ENCODE data around the gene ALK.

Gene ALK

DNA sequence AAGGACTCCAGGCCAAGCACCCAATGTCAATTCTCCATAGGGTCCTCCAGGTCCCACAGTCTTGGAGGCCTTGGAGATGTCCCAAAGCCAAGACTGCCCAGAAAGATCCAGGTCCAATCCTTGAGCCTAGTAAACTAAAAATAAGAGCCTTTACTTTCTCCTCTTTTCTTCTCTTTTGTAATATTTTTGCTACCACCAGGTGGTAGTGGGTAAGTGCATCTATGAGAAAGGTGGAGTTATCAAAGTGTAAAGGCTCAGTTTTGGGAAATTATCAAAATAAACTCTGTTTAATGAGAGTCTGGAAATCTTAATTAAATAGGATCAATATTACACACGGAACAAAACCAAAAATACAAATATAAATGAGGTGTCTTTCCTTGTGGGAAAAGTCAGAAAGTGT, 276.4 kb downstream of the ALK start:
- DNase-seq (ENCODE audit: low spot score): no peak

- no peak for DNase-seq (ENCODE audit: low spot score)
Observed at GRCh38 chr2:29643196-29643595, 278.2 kb downstream of the ALK start.

DNA sequence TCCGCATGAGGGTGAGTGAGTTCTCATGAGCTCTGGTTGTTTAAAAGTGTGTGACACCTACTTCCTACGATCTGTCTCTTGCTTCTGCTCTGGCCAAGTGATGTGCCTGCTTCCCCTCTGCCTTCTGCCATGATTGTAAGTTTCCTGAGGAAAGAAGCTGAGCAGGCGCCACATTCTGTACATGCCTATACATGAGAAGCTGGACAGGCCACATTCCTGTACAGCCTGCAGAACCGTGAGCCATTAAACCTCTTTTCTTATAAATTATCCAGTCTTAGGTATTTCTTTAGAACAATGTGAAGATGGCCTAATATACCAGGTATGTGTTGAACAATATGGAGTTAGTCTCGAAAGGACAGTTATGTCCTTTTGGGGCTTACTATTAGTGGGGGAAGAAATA, 281.0 kb downstream of the ALK start:
- no peak for DNase-seq (ENCODE audit: low spot score)

DNA sequence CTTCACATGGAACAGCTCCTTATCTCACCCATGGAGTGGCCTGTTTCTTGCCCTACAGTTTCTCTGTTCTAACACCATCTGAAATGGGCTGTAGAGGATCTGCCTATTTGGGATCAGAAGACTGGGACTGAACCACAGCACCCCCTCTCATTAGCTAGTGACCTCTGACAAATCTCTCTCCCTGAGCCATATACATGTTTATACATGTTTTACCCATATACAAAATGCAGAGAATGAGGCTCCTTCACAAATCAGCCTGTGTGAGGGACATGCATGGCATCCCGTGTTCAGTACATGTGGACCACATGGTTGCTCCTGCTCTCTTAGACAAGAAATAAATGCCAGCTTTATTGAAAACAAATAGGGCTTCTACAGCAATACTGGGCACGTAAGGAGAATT, 282.7 kb downstream of the ALK start:
- DNase-seq (ENCODE audit: low spot score): no peak

- DNase-seq (ENCODE audit: low spot score): no peak
Observed at GRCh38 chr2:29634916-29635315, 286.5 kb downstream of the ALK start.

GRCh38 chr2:29632018-29632417, 289.4 kb downstream of the ALK start:
- peak; percentile 20 for DNase-seq (ENCODE audit: low spot score)

DNA sequence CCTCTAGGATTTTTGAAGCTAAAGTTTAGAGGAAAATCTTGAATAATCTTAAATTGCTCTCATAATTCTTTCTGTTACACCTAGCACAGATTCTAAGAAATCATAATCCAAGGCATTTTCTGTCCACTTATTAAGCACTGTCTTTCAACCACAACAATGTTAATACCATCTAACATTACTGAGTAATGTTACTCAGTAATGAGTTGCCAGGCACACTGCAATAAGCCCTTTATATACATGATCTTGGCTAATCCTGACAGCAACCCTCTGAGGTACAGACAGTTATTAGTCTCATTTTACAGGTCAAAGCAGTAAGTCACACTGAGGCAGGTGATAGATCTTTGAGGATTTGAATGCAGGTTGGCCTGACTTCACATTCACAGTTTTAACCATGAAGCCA, 291.9 kb downstream of the ALK start:
- no peak for DNase-seq (ENCODE audit: low spot score)

- no peak for DNase-seq (ENCODE audit: low spot score)
Observed at GRCh38 chr2:29628862-29629261, 292.5 kb downstream of the ALK start.

DNA sequence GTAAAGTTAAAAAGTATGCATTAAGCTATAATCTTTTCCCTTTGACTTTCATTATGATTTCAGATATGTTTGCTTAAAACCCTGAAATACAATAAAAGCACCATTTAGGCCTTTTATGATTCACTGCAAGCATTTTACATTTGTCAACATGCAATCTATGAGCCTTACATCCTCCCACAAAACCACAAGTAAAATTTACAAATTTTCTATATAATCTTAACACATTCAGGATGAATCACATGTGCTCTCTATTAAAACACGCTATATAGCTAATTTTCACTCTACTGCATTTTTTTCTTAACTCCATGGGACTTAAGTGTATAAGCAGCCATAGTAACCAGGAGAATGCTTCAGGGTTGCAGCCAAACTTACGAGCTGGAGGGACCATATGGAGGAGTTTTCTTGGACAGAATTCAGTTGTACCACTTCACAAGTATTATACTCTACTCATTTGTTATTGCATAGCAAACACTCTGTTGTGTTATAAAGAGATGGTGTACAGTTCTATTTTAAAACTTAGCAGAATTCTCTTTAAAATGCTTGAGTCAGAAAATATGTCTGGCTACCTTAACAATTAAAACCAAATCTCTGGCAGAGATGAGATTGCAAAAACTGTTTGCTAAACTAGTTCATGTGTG, 293.2 kb downstream of the ALK start:
- DNase-seq (ENCODE audit: low spot score): no peak

GRCh38 chr2:29627279-29627711, 294.1 kb downstream of the ALK start:
- DNase-seq (ENCODE audit: low spot score): peak; percentile 31

GRCh38 chr2:29620890-29621289, 300.5 kb downstream of the ALK start:
- DNase-seq (ENCODE audit: low spot score): no peak

- no peak for DNase-seq (ENCODE audit: low spot score)
Observed at GRCh38 chr2:29619689-29620088, 301.7 kb downstream of the ALK start.

GRCh38 chr2:29618024-29618423, 303.4 kb downstream of the ALK start:
- DNase-seq (ENCODE audit: low spot score): no peak

- DNase-seq (ENCODE audit: low spot score): no peak
Observed at GRCh38 chr2:29617351-29617750, 304.0 kb downstream of the ALK start.

- DNase-seq (ENCODE audit: low spot score): no peak
Observed at GRCh38 chr2:29616569-29616968, 304.8 kb downstream of the ALK start.

GRCh38 chr2:29615841-29616240, 305.5 kb downstream of the ALK start:
- no peak for DNase-seq (ENCODE audit: low spot score)

- no peak for DNase-seq (ENCODE audit: low spot score)
Observed at GRCh38 chr2:29615183-29615582, 306.2 kb downstream of the ALK start.

DNA sequence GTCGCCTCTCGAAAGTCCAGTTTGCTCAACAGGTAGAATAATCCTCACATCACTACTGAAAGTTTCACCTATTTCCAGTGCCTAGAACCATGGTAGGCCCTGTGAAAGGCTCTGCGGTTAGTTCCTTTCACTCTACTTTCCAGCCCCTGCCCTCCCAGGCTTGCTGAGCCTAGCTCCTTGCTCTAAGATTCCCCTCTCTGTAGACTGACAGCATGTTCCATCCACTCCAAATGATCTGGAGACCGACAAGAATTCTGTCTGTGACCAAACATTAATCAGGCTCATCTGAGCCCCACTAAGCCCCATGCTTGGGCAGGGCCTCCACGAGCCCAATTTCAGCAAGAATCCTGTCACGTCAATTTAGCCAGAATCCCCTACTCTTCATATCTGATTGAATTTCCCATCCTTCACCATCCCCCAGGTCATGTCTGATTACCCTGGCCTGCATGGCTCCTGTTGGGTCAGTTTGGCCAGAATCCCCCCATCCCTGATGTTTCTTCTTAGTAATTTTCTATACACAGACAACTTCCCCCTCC, 307.0 kb downstream of the ALK start:
- no peak for DNase-seq (ENCODE audit: low spot score)

GRCh38 chr2:29613792-29614266, 307.6 kb downstream of the ALK start:
- DNase-seq (ENCODE audit: low spot score): no peak

GRCh38 chr2:29613067-29613466, 308.3 kb downstream of the ALK start:
- no peak for DNase-seq (ENCODE audit: low spot score)

DNA sequence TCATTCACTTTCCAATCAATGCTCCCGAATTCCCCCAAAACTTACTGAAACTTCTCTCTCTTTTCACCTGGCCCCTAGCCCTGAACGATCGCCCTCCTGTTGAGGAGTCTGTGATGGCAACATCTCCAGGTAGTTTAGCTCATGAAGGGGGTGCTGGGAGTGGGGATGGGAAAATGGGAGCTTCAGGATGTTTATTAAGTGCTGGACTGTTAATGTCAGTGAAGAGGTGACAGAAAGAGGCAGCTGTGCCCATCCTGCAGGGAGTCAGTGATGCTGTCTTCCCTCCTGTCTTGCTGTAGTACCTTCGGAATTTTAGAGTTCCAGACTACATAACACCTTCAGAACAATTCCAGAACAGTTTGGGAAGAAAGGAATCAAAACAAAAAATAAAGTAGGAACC, 308.8 kb downstream of the ALK start:
- DNase-seq (ENCODE audit: low spot score): no peak

DNA sequence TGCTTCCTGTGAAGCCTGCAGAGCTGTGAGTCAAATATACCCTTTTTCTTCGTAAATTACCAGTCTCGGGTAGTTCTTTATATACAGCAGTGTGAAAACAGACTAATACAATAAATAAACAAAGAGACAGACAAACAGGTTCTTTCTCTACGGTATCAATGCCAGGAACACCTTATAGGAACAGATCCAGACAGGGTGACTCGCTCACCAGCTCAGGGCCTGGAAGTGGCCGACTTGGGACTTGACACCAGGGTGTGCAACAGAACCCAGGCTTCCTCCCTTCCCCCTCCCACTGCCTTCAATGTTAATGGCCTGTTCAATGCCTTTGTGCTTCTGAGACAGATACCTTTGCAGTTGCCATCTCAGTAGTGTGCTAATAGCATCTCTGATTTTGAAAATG, 309.5 kb downstream of the ALK start:
- DNase-seq (ENCODE audit: low spot score): no peak

GRCh38 chr2:29611261-29611660, 310.1 kb downstream of the ALK start:
- no peak for DNase-seq (ENCODE audit: low spot score)

- no peak for DNase-seq (ENCODE audit: low spot score)
Observed at GRCh38 chr2:29610569-29610968, 310.8 kb downstream of the ALK start.

Measured in hepatic stellate cell (primary cell).